MCF 10A (cell line): ENCODE measurements around the gene IQCK. TPM values are rescaled to one million over a fixed set of nuclear protein-coding genes. Genes with fewer than 3 reads are reported as not detected.
A peak's percentile ranks its signal among the peaks of the same experiment; 100 is the strongest.

Experiments
- BruUV-seq: library from RNA; stranded (reverse); fragments of 400-500 nt; replicated peaks from 2 replicates; lab custom pipeline; 2021; lab: Mats Ljungman, UMichigan
- CTCF ChIA-PET: fragments of 300-600 bp; sonication (Branson Sonifier 250); formaldehyde crosslinking; extraction: SDS; loops from one replicate; lab custom pipeline; 2021; ENCODE audit warnings: antibody characterized with exemption, inconsistent platforms; lab: Yijun Ruan, JAX
- POLR2A ChIA-PET: fragments of 300-600, 350-650 bp; sonication (Branson Sonifier 250); formaldehyde crosslinking; extraction: SDS; loops from one replicate; lab custom pipeline; 2020; ENCODE audit warnings: antibody characterized with exemption, inconsistent platforms; lab: Yijun Ruan, JAX
- DNase-seq: peaks from one replicate; pipeline ENCODE4 v3.0.0-alpha.2; 2018; ENCODE audit not compliant: unreplicated experiment
- H3K27ac Mint-ChIP-seq: one replicate; pipeline ENCODE4 v1.8.0; 2022; ENCODE audit warnings: mild to moderate bottlenecking, low read depth, mixed read lengths; ENCODE audit not compliant: unreplicated experiment
- H3K27me3 Mint-ChIP-seq: one replicate; pipeline ENCODE4 v1.8.0; 2022; ENCODE audit warnings: mixed read lengths; ENCODE audit not compliant: insufficient read depth, unreplicated experiment
- H3K36me3 Mint-ChIP-seq: one replicate; pipeline ENCODE4 v1.8.0; 2022; ENCODE audit warnings: mild to moderate bottlenecking, moderate library complexity, mixed read lengths; ENCODE audit not compliant: insufficient read depth, unreplicated experiment
- H3K4me1 Mint-ChIP-seq: one replicate; pipeline ENCODE4 v1.8.0; 2022; ENCODE audit warnings: mixed read lengths; ENCODE audit not compliant: insufficient read depth, unreplicated experiment
- H3K4me3 Mint-ChIP-seq: one replicate; pipeline ENCODE4 v1.8.0; 2022; ENCODE audit warnings: mild to moderate bottlenecking, moderate library complexity, mixed read lengths; ENCODE audit not compliant: unreplicated experiment
- H3K9me3 Mint-ChIP-seq: one replicate; pipeline ENCODE4 v1.8.0; 2022; ENCODE audit warnings: mixed read lengths; ENCODE audit not compliant: unreplicated experiment
- intact Hi-C: fragments of 100-400 bp; cut with micrococcal nuclease; formaldehyde crosslinking; loops from 2 replicates; pipeline ENCODE4 v1.14.1; 2022
- total RNA-seq: library from RNA; stranded (reverse); gene quantifications from 2 replicates; pipeline ENCODE4 v1.2.3, GENCODE V29; 2022
- TF ChIP-seq, protein P1 (sequence below): fragments of 200-600 bp; IDR thresholded peaks from one replicate; pipeline ENCODE4 v1.8.0; 2022; ENCODE audit warnings: antibody characterized with exemption, mild to moderate bottlenecking; ENCODE audit not compliant: unreplicated experiment

IQCK gene
- total RNA-seq, 1 experiment from 2014 or later = 5.9 TPM

DNA sequence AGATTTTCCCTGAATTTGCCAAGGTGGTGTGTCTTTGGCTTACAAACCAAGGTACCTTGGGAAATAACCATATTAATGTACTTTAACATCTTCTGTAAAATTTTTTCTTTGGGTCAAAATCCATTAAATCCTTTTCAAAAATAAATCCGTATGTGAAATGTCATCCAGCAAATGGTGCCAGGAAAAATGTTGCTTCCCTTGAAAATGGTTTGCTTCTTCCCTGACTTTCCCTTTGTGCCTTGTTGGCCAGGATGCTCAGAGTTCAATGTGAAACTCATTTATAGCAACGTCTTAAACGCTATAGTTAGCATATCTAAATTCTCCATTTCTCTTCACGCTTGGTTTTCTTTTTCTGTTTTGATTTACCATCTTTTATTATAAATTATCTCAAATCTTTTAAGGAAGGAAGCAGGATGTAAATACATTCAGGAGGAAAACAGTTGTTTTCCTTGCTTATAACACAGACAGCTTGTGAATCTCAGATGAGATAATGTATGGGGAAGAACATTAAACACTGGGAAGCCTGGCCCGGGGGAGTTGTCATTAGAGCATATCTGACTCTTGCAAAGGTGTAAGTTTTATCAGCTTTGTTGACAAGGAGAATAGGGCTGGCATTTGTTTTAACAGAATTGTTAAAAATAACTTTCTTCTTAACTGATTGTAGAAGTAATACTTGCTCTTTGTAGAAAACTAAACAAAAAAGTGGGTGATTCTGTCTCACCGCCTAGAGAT, 124.5 kb downstream of the IQCK start:
- TF ChIP-seq, protein P1, sequence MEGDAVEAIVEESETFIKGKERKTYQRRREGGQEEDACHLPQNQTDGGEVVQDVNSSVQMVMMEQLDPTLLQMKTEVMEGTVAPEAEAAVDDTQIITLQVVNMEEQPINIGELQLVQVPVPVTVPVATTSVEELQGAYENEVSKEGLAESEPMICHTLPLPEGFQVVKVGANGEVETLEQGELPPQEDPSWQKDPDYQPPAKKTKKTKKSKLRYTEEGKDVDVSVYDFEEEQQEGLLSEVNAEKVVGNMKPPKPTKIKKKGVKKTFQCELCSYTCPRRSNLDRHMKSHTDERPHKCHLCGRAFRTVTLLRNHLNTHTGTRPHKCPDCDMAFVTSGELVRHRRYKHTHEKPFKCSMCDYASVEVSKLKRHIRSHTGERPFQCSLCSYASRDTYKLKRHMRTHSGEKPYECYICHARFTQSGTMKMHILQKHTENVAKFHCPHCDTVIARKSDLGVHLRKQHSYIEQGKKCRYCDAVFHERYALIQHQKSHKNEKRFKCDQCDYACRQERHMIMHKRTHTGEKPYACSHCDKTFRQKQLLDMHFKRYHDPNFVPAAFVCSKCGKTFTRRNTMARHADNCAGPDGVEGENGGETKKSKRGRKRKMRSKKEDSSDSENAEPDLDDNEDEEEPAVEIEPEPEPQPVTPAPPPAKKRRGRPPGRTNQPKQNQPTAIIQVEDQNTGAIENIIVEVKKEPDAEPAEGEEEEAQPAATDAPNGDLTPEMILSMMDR = no peak
- H3K36me3 Mint-ChIP-seq = no peaks in the 10 kb centered on the region
- no peaks in the 10 kb centered on the region for H3K9me3 Mint-ChIP-seq
- H3K4me3 Mint-ChIP-seq = no peak overlapping the region
- intact Hi-C loops = no loop called here
- no TSS peak for BruUV-seq
- ChIA-PET POLR2A (no interaction called here), CTCF (interaction anchor here (0.6 to 0.7 kb wide), 4 partner anchors 15 to 428 kb away, joined by 3 to 4 read pairs (median 3); no protein-coding TSS in a partner anchor)
- H3K4me1 Mint-ChIP-seq = no peaks in the 10 kb centered on the region
- no peak for DNase-seq
- no peak overlapping the region for H3K27ac Mint-ChIP-seq
- no peaks in the 10 kb centered on the region for H3K27me3 Mint-ChIP-seq

DNA sequence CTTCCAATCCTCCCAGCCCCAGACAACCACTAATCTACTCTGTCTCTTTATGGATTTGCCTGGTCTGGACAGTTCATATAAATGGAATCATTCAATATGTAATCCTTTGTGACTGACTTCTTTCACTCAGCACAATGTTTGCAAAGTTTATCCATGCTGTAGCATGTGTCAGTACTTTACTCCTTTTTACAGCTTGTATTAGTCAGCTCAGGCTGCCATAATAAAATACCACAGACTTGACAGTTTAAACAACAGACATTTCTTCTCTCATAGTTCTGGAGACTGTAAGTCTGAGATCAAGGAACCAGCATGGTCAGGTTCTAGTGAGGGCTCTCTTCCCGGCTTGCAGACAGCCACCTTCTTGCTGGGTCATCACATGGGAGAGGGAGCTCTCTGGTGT, 125.3 kb downstream of the IQCK start:
- Mint-ChIP-seq H3K27me3 (no peaks in the 10 kb centered on the region), H3K9me3 (no peaks in the 10 kb centered on the region), H3K4me3 (no peak overlapping the region), H3K27ac (no peak overlapping the region), H3K36me3 (no peaks in the 10 kb centered on the region), H3K4me1 (no peaks in the 10 kb centered on the region)
- ChIA-PET CTCF (interaction anchor here (0.6 to 1.5 kb wide), 3 partner anchors 16 to 427 kb away, joined by 3 to 4 read pairs (median 4); no protein-coding TSS in a partner anchor), POLR2A (no interaction called here)
- DNase-seq = no peak
- no TSS peak for BruUV-seq
- TF ChIP-seq, protein P1 = no peak
- intact Hi-C loops = no loop called here

DNA sequence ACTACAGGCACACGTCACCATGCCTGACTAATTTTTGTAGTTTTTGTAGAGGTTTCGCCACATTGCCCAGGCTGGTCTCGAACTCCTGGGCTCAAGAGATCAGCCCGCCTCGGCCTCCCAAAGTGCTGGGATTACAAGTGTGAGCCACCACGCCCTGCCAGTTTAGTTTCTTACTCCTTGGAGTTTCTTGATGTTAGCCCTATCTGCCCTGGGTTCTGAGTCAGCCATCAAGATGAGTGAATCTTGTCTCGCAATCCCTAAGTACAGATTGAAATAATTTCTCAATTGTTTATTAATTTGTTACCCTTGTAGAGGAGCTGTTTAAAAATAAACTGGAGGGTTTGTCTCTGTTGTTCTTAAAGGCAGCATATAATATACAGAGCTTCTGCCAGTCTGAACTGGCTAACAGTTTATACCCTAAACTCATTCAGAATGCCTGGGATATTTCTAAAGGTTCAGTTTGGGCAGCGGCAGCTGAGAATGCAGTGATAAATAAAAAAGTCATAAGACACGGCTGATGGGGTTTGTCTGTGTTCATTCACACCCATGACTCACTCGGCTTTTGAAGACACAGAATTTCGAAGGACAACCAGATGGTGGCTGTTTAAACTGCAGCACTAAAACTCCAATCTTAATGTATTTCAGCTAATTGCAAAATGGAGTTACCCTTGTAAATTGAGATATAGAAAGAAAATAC, 127.0 kb downstream of the IQCK start:
- Mint-ChIP-seq H3K4me3 (no peak overlapping the region), H3K9me3 (no peaks in the 10 kb centered on the region), H3K27me3 (no peaks in the 10 kb centered on the region), H3K27ac (no peak overlapping the region), H3K4me1 (no peaks in the 10 kb centered on the region), H3K36me3 (no peaks in the 10 kb centered on the region)
- BruUV-seq = no TSS peak
- intact Hi-C loops = no loop called here
- TF ChIP-seq, protein P1 = no peak
- DNase-seq = peak; percentile 18
- ChIA-PET CTCF (interaction anchor here (0.6 to 1.5 kb wide), 4 partner anchors 42 to 418 kb away, joined by 3 to 5 read pairs (median 4); no protein-coding TSS in a partner anchor), POLR2A (interaction anchor here (0.6 to 0.7 kb wide), 2 partner anchors 41 to 840 kb away, joined by 3 read pairs; no protein-coding TSS in a partner anchor)

DNA sequence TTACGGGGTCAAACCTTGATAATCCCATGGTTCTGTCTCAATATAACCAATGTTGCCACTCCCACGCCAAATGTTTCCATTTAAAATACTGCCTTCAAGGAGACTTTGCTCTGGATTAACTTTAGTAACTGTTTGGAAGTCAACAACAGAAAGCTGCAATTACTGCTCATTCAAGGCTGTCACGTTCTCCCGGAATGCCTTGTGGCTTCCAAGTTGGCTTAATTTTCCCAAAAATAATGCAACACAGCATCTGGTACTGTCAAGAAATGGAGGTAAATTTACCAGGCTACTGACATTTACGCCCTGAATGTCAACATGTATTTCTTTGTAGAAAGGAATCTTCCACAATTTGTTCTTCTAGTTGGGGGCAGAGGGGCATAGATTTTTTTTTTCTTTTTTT, 128.4 kb downstream of the IQCK start:
- no peak overlapping the region for H3K27ac Mint-ChIP-seq
- no peak for DNase-seq
- ChIA-PET POLR2A (no interaction called here), CTCF (no interaction called here)
- no TSS peak for BruUV-seq
- TF ChIP-seq, protein P1 = no peak
- H3K4me3 Mint-ChIP-seq = no peak overlapping the region
- intact Hi-C loops = no loop called here
- H3K9me3 Mint-ChIP-seq = no peaks in the 10 kb centered on the region
- H3K4me1 Mint-ChIP-seq = no peaks in the 10 kb centered on the region
- H3K36me3 Mint-ChIP-seq = no peaks in the 10 kb centered on the region
- H3K27me3 Mint-ChIP-seq = no peaks in the 10 kb centered on the region
